ENCODE measurements around the gene URB2.

URB2 gene

GRCh38 chr1:229650045-229650444 lies 24.0 kb downstream of the URB2 start:
- no peak for DNase-seq

DNA sequence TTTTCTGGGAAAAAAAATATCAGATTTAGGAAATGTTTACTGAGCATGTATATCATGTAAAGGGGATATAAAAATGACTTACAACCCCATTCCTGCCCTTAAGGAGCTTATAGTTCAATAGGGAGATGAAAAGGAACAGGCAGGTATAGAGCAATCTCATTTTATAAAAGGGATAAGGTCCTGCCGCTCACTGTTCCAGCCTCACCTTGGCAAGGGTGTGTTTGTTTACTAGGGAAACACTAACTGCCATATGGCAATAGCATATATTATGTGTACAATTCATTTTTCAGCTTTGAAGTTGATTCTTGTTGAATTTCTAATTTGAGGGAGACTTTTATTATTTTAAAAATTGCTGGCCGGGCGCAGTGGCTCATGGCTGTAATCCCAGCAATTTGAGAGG lies 25.5 kb downstream of the URB2 start:
- DNase-seq = no peak

- no peak for DNase-seq
Observed at GRCh38 chr1:229653420-229653819, 27.4 kb downstream of the URB2 start.

DNA sequence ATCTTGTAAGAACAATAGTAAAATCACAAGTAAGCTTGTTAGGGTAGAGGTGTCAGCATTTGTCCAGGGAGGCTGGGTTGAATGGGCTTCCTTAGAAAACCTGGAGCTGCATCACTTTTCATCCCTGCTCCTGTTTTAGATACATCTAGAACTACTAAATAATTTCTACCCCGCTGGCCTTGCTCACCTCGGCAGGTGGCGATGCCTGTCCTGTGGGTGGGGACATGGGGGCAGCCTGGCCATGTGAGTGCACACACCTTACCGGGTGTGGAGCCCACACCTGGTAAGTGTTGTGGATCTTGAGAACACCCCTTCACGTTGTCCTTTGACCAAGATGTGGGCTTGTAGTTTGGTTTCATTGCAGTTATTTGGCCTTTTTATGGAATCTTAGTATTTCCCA lies 29.7 kb downstream of the URB2 start:
- no peak for DNase-seq

DNA sequence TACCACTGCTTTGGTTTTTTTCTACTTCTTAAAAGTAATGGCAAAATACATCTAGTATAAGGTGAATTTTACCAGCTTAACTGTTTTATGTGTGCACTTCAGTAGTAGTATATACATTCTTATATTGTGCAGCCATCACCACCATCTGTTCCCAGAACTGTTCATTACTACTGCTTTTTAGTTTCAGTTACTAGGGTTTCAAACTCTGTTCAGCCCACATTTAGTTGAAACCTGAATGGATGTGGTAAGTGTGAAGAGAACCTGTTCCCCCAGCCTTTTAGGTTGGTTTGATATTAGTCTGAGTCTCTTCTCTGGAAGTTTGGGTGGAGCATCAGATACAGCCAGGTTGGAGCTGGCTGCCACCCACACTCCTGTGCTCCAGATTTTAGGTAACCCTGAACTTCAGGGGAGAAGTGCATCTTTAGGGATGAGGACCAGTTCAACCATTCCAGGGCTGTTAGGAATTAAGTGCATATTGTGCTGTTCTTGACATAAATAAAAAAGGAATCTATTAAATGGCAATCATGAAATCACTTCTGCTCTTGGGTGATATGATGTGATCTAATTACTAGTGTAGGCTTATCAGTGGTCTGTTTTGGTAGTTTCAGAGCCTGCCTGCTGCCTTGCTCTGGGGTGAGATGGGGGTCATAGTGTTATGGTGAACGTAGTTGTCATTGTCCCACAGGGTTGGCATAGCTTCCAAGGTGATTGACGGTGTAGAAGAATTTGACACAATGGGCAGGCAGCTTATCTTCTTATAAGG lies 32.1 kb downstream of the URB2 start:
- no peak for DNase-seq

GRCh38 chr1:229661022-229661877 lies 35.2 kb downstream of the URB2 start:
- DNase-seq = peak; percentile 78

GRCh38 chr1:229661897-229662296 lies 35.9 kb downstream of the URB2 start:
- DNase-seq = no peak

DNA sequence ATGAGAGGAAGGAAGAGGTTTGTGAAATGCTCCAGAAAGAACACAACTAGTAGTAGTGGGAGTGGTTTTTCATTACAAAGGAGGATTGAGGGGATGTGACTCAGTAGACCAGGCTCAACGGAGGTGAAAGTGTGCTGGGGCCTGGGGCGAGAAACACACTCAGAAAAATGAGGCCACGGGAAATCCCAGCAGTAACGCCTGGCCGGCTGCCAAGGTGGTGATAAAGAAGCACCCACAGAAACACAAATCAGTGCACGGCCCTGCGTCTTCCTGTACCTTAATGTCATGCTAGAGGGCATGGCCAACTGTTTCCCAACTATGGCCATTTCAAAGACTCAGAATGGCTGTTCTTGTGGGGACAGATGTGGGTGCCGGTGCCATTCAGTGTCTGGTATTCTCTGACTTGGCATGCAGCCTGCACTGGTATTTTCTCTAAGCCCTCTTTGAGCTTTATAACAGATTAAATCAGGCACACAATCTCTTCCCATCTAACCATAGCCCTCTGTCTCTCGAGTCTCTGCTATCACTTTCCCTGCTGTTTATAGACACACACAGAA lies 38.2 kb downstream of the URB2 start:
- DNase-seq = peak; percentile 93

- no peak for DNase-seq
Observed at GRCh38 chr1:229665912-229666558, 40.0 kb downstream of the URB2 start.

- DNase-seq = no peak
Observed at GRCh38 chr1:229666585-229666984, 40.5 kb downstream of the URB2 start.

GRCh38 chr1:229669333-229669732 lies 43.3 kb downstream of the URB2 start:
- no peak for DNase-seq

DNA sequence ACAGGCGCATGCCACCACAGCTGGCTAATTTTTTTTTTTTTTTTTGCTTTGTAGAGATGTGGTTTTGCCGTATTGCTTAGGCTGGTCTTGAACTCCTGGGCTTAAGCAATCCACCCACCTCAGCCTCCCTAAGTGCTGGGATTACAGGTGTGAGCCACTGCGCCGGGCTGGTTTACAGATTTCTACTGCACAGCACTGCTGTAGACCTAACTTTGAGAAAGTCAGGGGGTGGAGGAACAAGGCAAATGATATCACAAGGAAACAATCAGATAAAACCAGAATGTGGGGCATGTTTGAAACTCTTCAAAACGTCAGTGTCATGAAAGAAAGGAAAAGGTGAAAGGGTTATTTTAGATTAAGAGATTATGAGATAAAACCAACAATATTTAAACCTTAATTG lies 45.3 kb downstream of the URB2 start:
- peak; percentile 43 for DNase-seq

GRCh38 chr1:229672246-229672645 lies 46.2 kb downstream of the URB2 start:
- DNase-seq = no peak

DNA sequence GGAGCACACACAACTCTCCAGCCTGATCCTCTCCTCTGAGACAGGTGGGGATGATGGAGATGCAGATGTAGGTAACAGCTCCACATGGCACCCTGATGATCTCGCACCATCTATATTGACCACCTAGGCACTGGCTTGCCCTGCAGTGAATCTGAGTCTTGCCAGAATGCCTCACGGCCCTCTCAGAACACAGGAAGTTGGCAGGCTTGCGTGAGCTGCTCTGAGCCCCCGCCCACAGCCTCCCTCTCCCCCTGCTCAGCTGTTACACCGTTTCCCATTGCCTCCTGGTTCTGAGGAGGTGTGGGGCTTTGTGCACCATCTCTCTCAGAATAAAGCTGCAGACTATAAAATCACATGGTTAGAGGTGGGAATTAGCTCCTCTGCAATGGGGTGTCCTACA lies 48.0 kb downstream of the URB2 start:
- DNase-seq = no peak

- DNase-seq = no peak
Observed at GRCh38 chr1:229675396-229675795, 49.3 kb downstream of the URB2 start.

- DNase-seq = no peak
Observed at GRCh38 chr1:229685149-229685548, 59.1 kb downstream of the URB2 start.

DNA sequence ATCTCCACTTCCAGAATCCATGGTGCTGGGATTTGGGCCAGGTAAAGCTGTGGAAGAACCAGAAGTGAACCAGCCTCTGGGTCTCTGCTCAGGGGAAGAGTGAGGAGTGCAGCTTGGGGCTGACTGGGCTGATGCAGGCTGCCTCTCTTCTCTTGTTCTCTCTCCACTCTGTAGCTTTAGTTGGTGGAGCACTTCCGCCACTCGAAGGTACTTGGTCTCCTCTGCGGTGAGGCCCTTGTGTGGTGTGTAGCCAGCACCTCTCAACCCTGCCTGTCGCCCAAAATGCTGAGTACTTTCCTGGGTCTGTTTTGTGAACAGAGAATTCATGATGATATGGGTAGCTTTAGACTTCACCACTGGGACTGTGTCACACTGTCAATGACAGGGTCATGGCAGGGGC lies 63.2 kb downstream of the URB2 start:
- DNase-seq = no peak

DNA sequence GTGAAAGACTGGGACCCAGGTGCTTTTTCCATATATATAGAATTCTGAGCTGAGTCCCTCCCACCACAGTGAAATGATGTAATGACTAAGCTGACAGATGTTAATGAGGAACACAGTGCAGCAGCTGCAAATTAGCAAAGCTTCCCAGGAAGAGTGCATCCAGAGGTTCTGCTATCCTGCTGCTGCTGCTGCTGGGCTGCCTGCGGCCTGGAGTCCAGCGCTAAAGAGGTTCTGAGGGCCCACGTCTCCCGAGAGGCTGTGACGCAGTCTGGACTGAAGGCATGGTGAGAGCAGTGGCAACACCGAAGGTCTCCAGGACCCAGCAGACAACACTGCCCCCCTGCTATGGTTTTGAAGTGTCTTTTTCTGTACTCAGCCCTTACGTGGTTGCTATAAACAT lies 63.9 kb downstream of the URB2 start:
- DNase-seq = no peak

DNA sequence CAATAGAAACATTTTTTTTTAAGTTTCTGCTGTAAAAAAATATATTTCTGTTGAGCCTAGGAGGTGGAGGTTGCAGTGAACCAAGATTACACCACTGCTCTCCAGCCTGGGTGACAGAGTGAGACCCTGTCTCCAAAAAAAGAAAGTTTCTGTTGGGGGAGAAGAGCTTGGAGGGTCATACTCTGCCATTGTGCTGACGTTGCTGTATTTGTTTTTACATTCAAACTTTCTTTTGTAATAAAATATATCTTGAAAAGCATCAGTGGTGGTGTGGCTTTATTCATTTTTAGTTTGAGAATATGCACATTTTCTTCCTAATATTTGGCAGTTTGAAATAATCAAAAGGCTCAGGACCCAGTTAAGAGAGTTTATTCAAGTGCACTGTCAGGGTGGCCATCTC lies 64.6 kb downstream of the URB2 start:
- DNase-seq = no peak

DNA sequence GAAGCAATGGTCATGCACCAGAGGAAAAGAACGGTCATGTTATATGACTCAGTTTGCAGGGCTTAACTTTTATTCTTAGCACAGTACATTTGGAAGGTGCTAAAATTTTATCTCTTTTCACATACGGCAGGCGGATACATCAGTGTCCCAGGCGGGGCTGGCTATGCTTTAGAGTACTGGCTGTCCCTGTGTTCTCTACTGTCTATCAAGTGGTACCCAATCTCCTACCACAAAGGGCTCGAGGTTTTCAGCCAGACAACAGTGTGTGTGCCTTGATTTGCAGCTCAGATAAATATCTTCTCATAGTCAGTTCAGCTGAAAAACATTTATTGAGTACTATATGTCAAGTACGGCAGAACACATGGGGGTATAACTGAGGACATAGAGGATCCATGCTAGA lies 65.3 kb downstream of the URB2 start:
- DNase-seq = no peak

- DNase-seq = no peak
Observed at GRCh38 chr1:229693129-229693900, 67.3 kb downstream of the URB2 start.

DNA sequence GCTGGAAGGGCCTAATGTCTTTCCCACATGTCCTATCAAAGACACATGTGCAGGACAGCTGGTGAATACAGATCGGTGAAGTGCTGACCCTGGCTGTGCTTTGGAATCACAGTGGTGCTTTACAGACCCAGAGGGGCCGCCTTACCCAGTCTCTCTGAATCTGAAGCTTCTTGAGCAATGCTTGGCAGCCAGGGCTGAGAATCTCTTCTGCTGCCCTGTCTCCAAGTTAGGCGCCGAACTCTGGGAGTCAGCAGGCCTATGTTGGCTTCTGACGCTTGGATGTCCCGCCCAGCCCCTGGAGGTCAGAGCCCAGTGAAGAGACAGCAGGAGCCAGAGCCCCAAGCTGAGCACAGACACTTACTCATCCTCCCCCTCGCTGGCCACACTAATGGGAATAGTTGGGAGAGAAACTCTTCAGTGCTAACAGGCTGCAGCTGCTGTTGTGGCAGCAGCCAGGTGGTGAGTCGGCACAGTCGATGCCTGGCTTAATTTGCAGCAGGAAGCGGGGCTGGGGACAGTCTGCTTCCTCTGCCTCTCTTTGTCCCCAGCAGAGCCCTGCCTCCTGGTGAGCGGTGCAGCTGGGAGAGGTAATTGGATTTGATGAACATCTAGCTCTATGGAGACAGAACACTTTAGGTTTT lies 68.1 kb downstream of the URB2 start:
- no peak for DNase-seq
